HepG2 (cell line): ENCODE data around the gene FAM25A.
"Not testable (repeated sequence)": the region's sequence is repeated elsewhere in the genome, so short reads cannot be mapped to it uniquely, and the experiment has no call there.

Source experiments
- CHD2 ChIP-seq: IDR thresholded peaks from 2 replicates; pipeline ENCODE4 v1.6.1; 2011; ENCODE audit warnings: low read depth, low read length, improper control_type of control experiment
- CTCF ChIP-seq: sonication (generic); formaldehyde crosslinking; IDR thresholded peaks from 2 replicates; pipeline ENCODE4 v1.5.0; 2020; ENCODE audit warnings: mild to moderate bottlenecking, missing genetic modification reagents, moderate library complexity
- POLR2A ChIP-seq, 2 experiments: IDR thresholded peaks; 2 replicates each; pipeline ENCODE4 v1.6.1; 2011; ENCODE audit warnings: low read depth in 2 of 2, low read length in 2 of 2, mild to moderate bottlenecking in 1 of 2, moderate library complexity in 1 of 2; ENCODE audit not compliant: insufficient read depth in 1 of 2
- RBFOX2 ChIP-seq: fragments of 200-400 bp; formaldehyde crosslinking; IDR thresholded peaks from 2 replicates; pipeline ENCODE4 v1.6.1; 2017; ENCODE audit warnings: low read depth, mild to moderate bottlenecking, low read length
- TCF12 ChIP-seq, 2 experiments: fragments of 450-650 bp in 1 of 2; sonication (generic) in 1 of 2; formaldehyde crosslinking in 1 of 2; IDR thresholded peaks; 2 replicates each; pipeline versions ENCODE4 v1.6.1 to v1.8.0; 2017 to 2022; ENCODE audit warnings: antibody characterized with exemption in 1 of 2, mild to moderate bottlenecking in 1 of 2, missing genetic modification reagents in 1 of 2, moderate library complexity in 1 of 2

GRCh38 chr10:87019066-87019465 lies 1.0 kb upstream of the FAM25A start:
- not testable (repeated sequence) for TF ChIP-seq CTCF (CRISPR knock-in tag); RBFOX2; CHD2; TCF12 (IDR thresholded peaks at IDR 0.05); TCF12 (CRISPR knock-in tag; IDR thresholded peaks at IDR 0.05); POLR2A (IDR thresholded peaks at IDR 0.05; ENCODE audit: insufficient read depth in 1 of 2, low read depth in 2 of 2, low read length in 2 of 2)
